ENCODE results near the gene DUSP16. TPM values are rescaled to one million over a fixed set of nuclear protein-coding genes. Genes with fewer than 3 reads are reported as not detected.

DUSP16 gene
- total RNA-seq, 4 donors from 2014 or later = 20.5 to 46.0 (median 35.5) TPM

GRCh38 chr12:12563290-12563928 is 746 bp upstream of the DUSP16 start:
- Histone ChIP-seq H3K4me3 (peak overlapping the region; percentile 96 to 98), H3K27ac (peak overlapping the region; percentile 100), H3K9me3 (no peaks in the 10 kb centered on the region), H3K27me3 (no peaks in the 10 kb centered on the region), H3K36me3 (no peaks in the 10 kb centered on the region), H3K4me1 (no peaks in the 10 kb centered on the region)
- TF ChIP-seq CTCF (IDR thresholded peaks at IDR 0.05) = no peak
- TF ChIP-seq POLR2A (IDR thresholded peaks at IDR 0.05) = peak in 1 of 2 donors; percentile 4
- intact Hi-C loops (cut with DNase I; ENCODE audit: low total_unique reads) = loop anchor here (10.0 kb wide), 1 partner anchor 189 kb away; no protein-coding TSS in a partner anchor
- peak in 1 of 2 donors; percentile 49 for DNase-seq

DNA sequence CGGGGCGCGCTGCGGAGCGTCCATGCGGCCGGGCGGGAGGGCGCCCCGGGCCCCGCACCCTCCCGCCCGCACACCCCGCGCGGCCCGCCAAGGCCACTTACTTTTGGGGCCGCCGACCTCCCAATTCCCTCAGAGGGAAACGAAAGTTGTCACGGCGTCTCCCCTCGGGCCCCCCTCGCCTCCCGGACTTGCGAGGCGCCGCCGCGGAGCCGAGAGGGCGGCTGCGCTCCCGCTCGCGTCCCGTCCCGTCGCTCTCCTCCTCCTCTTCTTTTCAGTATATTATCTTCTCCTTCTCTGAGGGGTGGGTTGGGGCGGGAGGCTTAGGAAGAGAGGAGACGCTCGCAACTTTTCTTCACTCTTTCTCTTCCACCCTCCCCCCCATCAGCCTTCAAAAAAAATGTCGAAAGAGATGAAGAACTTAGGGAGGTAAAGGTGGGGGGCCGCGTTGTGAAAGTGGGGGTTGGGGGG is 613 bp downstream of the DUSP16 start:
- Histone ChIP-seq H3K9me3 (no peaks in the 10 kb centered on the region), H3K4me1 (no peaks in the 10 kb centered on the region), H3K27me3 (no peaks in the 10 kb centered on the region), H3K36me3 (no peaks in the 10 kb centered on the region), H3K4me3 (peak overlapping the region; percentile 96 to 98), H3K27ac (peak overlapping the region; percentile 100)
- DNase-seq = peak; percentile 44
- intact Hi-C loops (cut with DNase I; ENCODE audit: low total_unique reads) = loop anchor here (10.0 kb wide), 1 partner anchor 187 kb away; no protein-coding TSS in a partner anchor
- TF ChIP-seq POLR2A (IDR thresholded peaks at IDR 0.05) (peak in 1 of 2 donors; percentile 7), CTCF (IDR thresholded peaks at IDR 0.05) (no peak)

DNA sequence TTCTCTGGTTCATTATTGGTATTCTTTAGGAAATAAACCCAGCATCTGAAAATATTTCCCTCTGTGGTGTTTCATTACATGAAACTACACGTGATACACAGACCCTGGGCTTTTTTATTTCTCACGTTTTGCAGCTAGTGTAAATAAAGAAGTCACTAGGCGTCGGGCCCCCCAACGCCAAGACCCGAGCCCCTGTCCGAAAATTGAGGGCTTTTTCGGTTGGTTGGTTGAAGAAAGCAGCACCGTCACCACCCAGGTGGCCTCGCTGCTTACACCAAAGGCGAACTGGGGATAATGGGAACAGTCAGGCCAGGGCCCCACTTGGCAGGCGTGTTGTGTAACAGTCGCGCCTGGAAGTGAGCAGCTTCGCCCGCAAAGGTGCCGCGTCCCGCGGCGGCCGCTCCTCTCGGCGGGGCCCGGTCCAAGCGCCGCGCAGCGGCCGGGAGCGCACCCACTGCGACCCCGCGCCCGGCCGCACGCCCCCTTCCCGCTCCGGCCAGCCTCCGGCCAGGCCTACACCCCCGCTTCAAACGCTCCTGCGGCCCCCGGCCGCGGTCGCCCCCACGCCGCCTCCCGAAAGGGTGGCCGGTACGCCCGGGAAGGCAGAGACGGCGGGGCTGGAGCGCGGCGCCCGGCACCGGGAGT is 1.2 kb downstream of the DUSP16 start:
- TF ChIP-seq POLR2A (IDR thresholded peaks at IDR 0.05) = peak in 1 of 2 donors; percentile 42
- peak in 2 of 4 experiments; percentile 7 to 19 for TF ChIP-seq CTCF (IDR thresholded peaks at IDR 0.05)
- peak; percentile 65 to 74 for DNase-seq

GRCh38 chr12:12560587-12561370 is 1.9 kb downstream of the DUSP16 start:
- Histone ChIP-seq H3K27me3 (no peaks in the 10 kb centered on the region), H3K9me3 (no peaks in the 10 kb centered on the region), H3K4me1 (peaks cover 0 to 3% of the 10 kb centered on the region in 2 donors), H3K27ac (peak overlapping the region; percentile 100), H3K4me3 (peak overlapping the region; percentile 96 to 98), H3K36me3 (no peaks in the 10 kb centered on the region)
- TF ChIP-seq CTCF (IDR thresholded peaks at IDR 0.05) (no peak), POLR2A (IDR thresholded peaks at IDR 0.05) (peak; percentile 69 to 73)
- intact Hi-C loops (cut with DNase I; ENCODE audit: low total_unique reads) = loop anchor here (10.0 kb wide), 1 partner anchor 186 kb away; no protein-coding TSS in a partner anchor
- DNase-seq = peak; percentile 36 to 78

More for the DNA sequence above, 1.2 kb downstream of the DUSP16 start:
- Histone ChIP-seq H3K27ac (peak overlapping the region; percentile 100), H3K4me3 (peak overlapping the region; percentile 96 to 98), H3K36me3 (no peaks in the 10 kb centered on the region), H3K27me3 (no peaks in the 10 kb centered on the region), H3K4me1 (peaks cover 0 to 3% of the 10 kb centered on the region in 2 donors), H3K9me3 (no peaks in the 10 kb centered on the region)
- intact Hi-C loops (cut with DNase I; ENCODE audit: low total_unique reads) = loop anchor here (10.0 kb wide), 1 partner anchor 187 kb away; no protein-coding TSS in a partner anchor
